ENCODE results near the gene SPA17. TPM values are rescaled to one million over a fixed set of nuclear protein-coding genes. Genes with fewer than 3 reads are reported as not detected.

SPA17 gene
- total and polyA plus RNA-seq, 5 donors from 2014 or later = 0.22 to 2.5 (median 1.1) TPM

DNA sequence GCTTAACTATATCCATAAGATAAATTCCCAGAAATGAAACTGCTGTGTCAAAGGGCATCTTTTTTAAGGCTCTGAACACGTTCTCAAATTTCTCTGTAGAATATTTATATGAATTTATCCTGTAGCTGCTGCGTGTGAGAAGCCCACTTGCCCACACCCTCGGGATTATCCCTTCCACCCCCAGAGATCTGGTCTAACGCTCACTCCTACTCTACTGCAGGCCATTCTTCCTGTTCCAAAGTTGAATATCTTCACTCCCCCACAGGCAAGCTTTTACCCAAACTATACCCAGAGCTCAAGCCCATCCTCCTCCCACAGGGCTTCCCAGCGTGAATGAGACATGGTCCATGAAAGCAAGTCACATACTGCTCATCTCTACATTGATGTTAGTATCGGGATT is 25.1 kb upstream of the SPA17 start:
- Histone ChIP-seq H3K4me3 (ENCODE audit: low read depth, low read length) (no peak overlapping the region), H3K27me3 (ENCODE audit: control insufficient read depth, insufficient read depth, low read length) (no peaks in the 10 kb centered on the region), H3K4me1 (ENCODE audit: control insufficient read depth, insufficient read depth, low read length, poor library complexity, severe bottlenecking) (no peaks in the 10 kb centered on the region), H3K36me3 (ENCODE audit: control insufficient read depth, insufficient read depth, low read length) (no peaks in the 10 kb centered on the region), H3K27ac (ENCODE audit: insufficient read depth, low read length, poor library complexity, severe bottlenecking) (no peak overlapping the region), H3K9me3 (ENCODE audit: control insufficient read depth in 2 of 2, low read length in 2 of 2) (no peaks in the 10 kb centered on the region)
- Mint-ChIP-seq H3K4me1 (no peaks in the 10 kb centered on the region), H3K27ac (no peak overlapping the region), H3K9me3 (peaks cover 0 to 2% (median 0%) of the 10 kb centered on the region in 7 donors), H3K27me3 (no peaks in the 10 kb centered on the region), H3K4me3 (no peak overlapping the region), H3K36me3 (peaks cover 22% of the 10 kb centered on the region)
- DNase-seq (no peak), ATAC-seq (ENCODE audit: low read depth in 2 of 2) (no peak)

GRCh38 chr11:124656774-124657630 is 16.7 kb upstream of the SPA17 start:
- H3K4me3 Mint-ChIP-seq = no peak overlapping the region
- no peak overlapping the region for H3K27ac Mint-ChIP-seq
- peaks cover 22% of the 10 kb centered on the region for H3K36me3 Mint-ChIP-seq
- Histone ChIP-seq H3K27me3 (ENCODE audit: control insufficient read depth, insufficient read depth, low read length) (no peaks in the 10 kb centered on the region), H3K36me3 (ENCODE audit: control insufficient read depth, insufficient read depth, low read length) (no peaks in the 10 kb centered on the region), H3K9me3 (ENCODE audit: control insufficient read depth in 2 of 2, low read length in 2 of 2) (no peaks in the 10 kb centered on the region), H3K4me1 (ENCODE audit: control insufficient read depth, insufficient read depth, low read length, poor library complexity, severe bottlenecking) (no peaks in the 10 kb centered on the region), H3K4me3 (ENCODE audit: low read depth, low read length) (no peak overlapping the region), H3K27ac (ENCODE audit: insufficient read depth, low read length, poor library complexity, severe bottlenecking) (no peak overlapping the region)
- no peaks in the 10 kb centered on the region for H3K27me3 Mint-ChIP-seq
- H3K4me1 Mint-ChIP-seq = no peaks in the 10 kb centered on the region
- ATAC-seq (ENCODE audit: low read depth in 2 of 2) = no peak
- DNase-seq = no peak
- peaks cover 0 to 2% (median 0%) of the 10 kb centered on the region in 7 donors for H3K9me3 Mint-ChIP-seq

- Histone ChIP-seq H3K9me3 (ENCODE audit: control insufficient read depth in 2 of 2, low read length in 2 of 2) (no peaks in the 10 kb centered on the region), H3K36me3 (ENCODE audit: control insufficient read depth, insufficient read depth, low read length) (no peaks in the 10 kb centered on the region), H3K4me3 (ENCODE audit: low read depth, low read length) (no peak overlapping the region), H3K4me1 (ENCODE audit: control insufficient read depth, insufficient read depth, low read length, poor library complexity, severe bottlenecking) (no peaks in the 10 kb centered on the region), H3K27me3 (ENCODE audit: control insufficient read depth, insufficient read depth, low read length) (no peaks in the 10 kb centered on the region), H3K27ac (ENCODE audit: insufficient read depth, low read length, poor library complexity, severe bottlenecking) (no peak overlapping the region)
- no peak for ATAC-seq (ENCODE audit: low read depth in 2 of 2)
- peaks cover 0 to 2% (median 0%) of the 10 kb centered on the region in 7 donors for H3K9me3 Mint-ChIP-seq
- DNase-seq = no peak
- H3K36me3 Mint-ChIP-seq = peaks cover 18% of the 10 kb centered on the region
- H3K27ac Mint-ChIP-seq = no peak overlapping the region
- no peaks in the 10 kb centered on the region for H3K4me1 Mint-ChIP-seq
- no peaks in the 10 kb centered on the region for H3K27me3 Mint-ChIP-seq
- H3K4me3 Mint-ChIP-seq = no peak overlapping the region
Measured at GRCh38 chr11:124657904-124658303, 15.8 kb upstream of the SPA17 start.

- no peaks in the 10 kb centered on the region for H3K27me3 ChIP-seq (ENCODE audit: control insufficient read depth, insufficient read depth, low read length)
- H3K27me3 Mint-ChIP-seq = no peaks in the 10 kb centered on the region
- H3K4me1 ChIP-seq (ENCODE audit: control insufficient read depth, insufficient read depth, low read length, poor library complexity, severe bottlenecking) = no peaks in the 10 kb centered on the region
- peaks cover 12% of the 10 kb centered on the region for H3K36me3 Mint-ChIP-seq
- H3K27ac Mint-ChIP-seq = no peak overlapping the region
- no peaks in the 10 kb centered on the region for H3K4me1 Mint-ChIP-seq
- H3K27ac ChIP-seq (ENCODE audit: insufficient read depth, low read length, poor library complexity, severe bottlenecking) = no peak overlapping the region
- DNase-seq (no peak), ATAC-seq (ENCODE audit: low read depth in 2 of 2) (no peak)
- H3K9me3 ChIP-seq (ENCODE audit: control insufficient read depth in 2 of 2, low read length in 2 of 2) = no peaks in the 10 kb centered on the region
- no peak overlapping the region for H3K4me3 ChIP-seq (ENCODE audit: low read depth, low read length)
- peaks cover 0 to under 1% (median 0%) of the 10 kb centered on the region in 7 donors for H3K9me3 Mint-ChIP-seq
- no peak overlapping the region for H3K4me3 Mint-ChIP-seq
- H3K36me3 ChIP-seq (ENCODE audit: control insufficient read depth, insufficient read depth, low read length) = no peaks in the 10 kb centered on the region
Measured at GRCh38 chr11:124658501-124658900, 15.2 kb upstream of the SPA17 start.

DNA sequence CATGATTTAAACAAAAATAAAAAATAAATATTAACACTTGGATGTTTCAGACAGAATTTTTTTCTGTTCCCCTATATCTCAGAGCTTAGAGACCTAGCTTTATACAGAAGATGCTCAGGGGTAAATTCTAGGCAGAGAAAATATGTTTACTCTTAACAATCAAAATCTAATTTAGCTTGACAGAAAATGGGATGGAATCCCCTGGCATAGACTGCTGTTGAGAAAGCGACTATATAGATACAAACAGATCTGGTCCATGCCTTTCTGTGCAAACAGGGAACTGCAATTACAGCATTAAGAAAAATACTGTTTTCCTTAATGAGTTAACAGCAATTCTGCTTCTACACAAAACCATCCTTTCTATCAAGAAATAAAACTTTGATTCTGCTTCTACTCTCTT is 14.7 kb upstream of the SPA17 start:
- Histone ChIP-seq H3K9me3 (ENCODE audit: control insufficient read depth in 2 of 2, low read length in 2 of 2) (no peaks in the 10 kb centered on the region), H3K27me3 (ENCODE audit: control insufficient read depth, insufficient read depth, low read length) (no peaks in the 10 kb centered on the region), H3K36me3 (ENCODE audit: control insufficient read depth, insufficient read depth, low read length) (no peaks in the 10 kb centered on the region), H3K4me1 (ENCODE audit: control insufficient read depth, insufficient read depth, low read length, poor library complexity, severe bottlenecking) (no peaks in the 10 kb centered on the region), H3K27ac (ENCODE audit: insufficient read depth, low read length, poor library complexity, severe bottlenecking) (no peak overlapping the region), H3K4me3 (ENCODE audit: low read depth, low read length) (no peak overlapping the region)
- no peak for ATAC-seq (ENCODE audit: low read depth in 2 of 2)
- Mint-ChIP-seq H3K4me3 (no peak overlapping the region), H3K9me3 (no peaks in the 10 kb centered on the region), H3K27ac (no peak overlapping the region), H3K4me1 (no peaks in the 10 kb centered on the region), H3K27me3 (no peaks in the 10 kb centered on the region), H3K36me3 (peaks cover 10% of the 10 kb centered on the region)
- no peak for DNase-seq

- no peak overlapping the region for H3K27ac ChIP-seq (ENCODE audit: insufficient read depth, low read length, poor library complexity, severe bottlenecking)
- no peaks in the 10 kb centered on the region for H3K4me1 ChIP-seq (ENCODE audit: control insufficient read depth, insufficient read depth, low read length, poor library complexity, severe bottlenecking)
- Mint-ChIP-seq H3K9me3 (no peaks in the 10 kb centered on the region), H3K27ac (no peak overlapping the region), H3K4me3 (no peak overlapping the region), H3K27me3 (no peaks in the 10 kb centered on the region), H3K36me3 (peaks cover 17% of the 10 kb centered on the region), H3K4me1 (no peaks in the 10 kb centered on the region)
- H3K36me3 ChIP-seq (ENCODE audit: control insufficient read depth, insufficient read depth, low read length) = no peaks in the 10 kb centered on the region
- H3K4me3 ChIP-seq (ENCODE audit: low read depth, low read length) = no peak overlapping the region
- DNase-seq (no peak), ATAC-seq (ENCODE audit: low read depth in 2 of 2) (no peak)
- H3K9me3 ChIP-seq (ENCODE audit: control insufficient read depth in 2 of 2, low read length in 2 of 2) = no peaks in the 10 kb centered on the region
- H3K27me3 ChIP-seq (ENCODE audit: control insufficient read depth, insufficient read depth, low read length) = no peaks in the 10 kb centered on the region
Measured at GRCh38 chr11:124661553-124661952, 12.2 kb upstream of the SPA17 start.

DNA sequence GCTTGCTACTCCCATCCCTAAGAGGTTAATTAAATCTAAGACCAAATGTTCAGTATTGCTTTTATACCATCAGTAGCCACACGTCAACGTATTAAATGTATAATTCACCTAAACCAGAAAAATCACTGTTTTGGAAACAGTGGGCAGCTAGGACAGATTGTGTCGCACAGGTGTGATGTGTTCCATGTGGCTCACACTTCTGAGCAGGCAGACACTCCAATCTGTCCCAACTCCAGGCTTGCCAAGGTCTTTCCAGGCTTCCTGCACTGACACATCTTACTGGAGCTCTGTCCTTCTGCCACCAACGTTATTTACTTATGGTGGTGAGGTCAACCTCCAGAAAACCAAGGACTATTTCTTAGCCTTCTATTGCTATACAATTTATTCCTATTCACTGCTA is 11.6 kb upstream of the SPA17 start:
- peaks cover 17% of the 10 kb centered on the region for H3K36me3 Mint-ChIP-seq
- no peaks in the 10 kb centered on the region for H3K27me3 ChIP-seq (ENCODE audit: control insufficient read depth, insufficient read depth, low read length)
- ATAC-seq (ENCODE audit: low read depth in 2 of 2) = no peak
- no peak for DNase-seq
- no peak overlapping the region for H3K27ac Mint-ChIP-seq
- H3K4me1 ChIP-seq (ENCODE audit: control insufficient read depth, insufficient read depth, low read length, poor library complexity, severe bottlenecking) = no peaks in the 10 kb centered on the region
- H3K36me3 ChIP-seq (ENCODE audit: control insufficient read depth, insufficient read depth, low read length) = no peaks in the 10 kb centered on the region
- no peaks in the 10 kb centered on the region for H3K9me3 Mint-ChIP-seq
- H3K9me3 ChIP-seq (ENCODE audit: control insufficient read depth in 2 of 2, low read length in 2 of 2) = no peaks in the 10 kb centered on the region
- H3K4me3 Mint-ChIP-seq = no peak overlapping the region
- no peaks in the 10 kb centered on the region for H3K27me3 Mint-ChIP-seq
- no peak overlapping the region for H3K4me3 ChIP-seq (ENCODE audit: low read depth, low read length)
- no peaks in the 10 kb centered on the region for H3K4me1 Mint-ChIP-seq
- no peak overlapping the region for H3K27ac ChIP-seq (ENCODE audit: insufficient read depth, low read length, poor library complexity, severe bottlenecking)

DNA sequence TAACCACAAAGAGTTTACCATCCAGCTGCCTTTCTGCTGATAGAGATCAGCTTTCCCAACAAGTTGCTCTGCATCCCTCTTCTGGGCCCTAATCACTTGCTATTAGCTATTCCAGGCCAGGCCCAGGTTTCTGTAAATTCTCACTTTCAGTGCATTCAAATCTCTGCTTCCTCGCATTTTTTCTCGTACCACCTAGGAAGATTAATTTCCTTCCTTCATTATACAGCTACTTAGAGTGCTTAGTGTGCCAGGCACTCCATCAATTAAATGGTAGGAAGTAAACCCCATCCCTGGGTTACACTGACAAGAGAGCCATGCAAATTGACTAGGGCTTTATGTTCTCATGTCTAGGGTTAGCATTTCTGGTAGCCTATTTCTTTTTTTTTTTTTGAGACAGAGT is 9.8 kb upstream of the SPA17 start:
- H3K27me3 Mint-ChIP-seq = no peaks in the 10 kb centered on the region
- Histone ChIP-seq H3K27me3 (ENCODE audit: control insufficient read depth, insufficient read depth, low read length) (no peaks in the 10 kb centered on the region), H3K4me1 (ENCODE audit: control insufficient read depth, insufficient read depth, low read length, poor library complexity, severe bottlenecking) (no peaks in the 10 kb centered on the region), H3K9me3 (ENCODE audit: control insufficient read depth in 2 of 2, low read length in 2 of 2) (no peaks in the 10 kb centered on the region), H3K4me3 (ENCODE audit: low read depth, low read length) (no peak overlapping the region), H3K36me3 (ENCODE audit: control insufficient read depth, insufficient read depth, low read length) (no peaks in the 10 kb centered on the region), H3K27ac (ENCODE audit: insufficient read depth, low read length, poor library complexity, severe bottlenecking) (no peak overlapping the region)
- H3K27ac Mint-ChIP-seq = no peak overlapping the region
- H3K4me3 Mint-ChIP-seq = no peak overlapping the region
- no peak for ATAC-seq (ENCODE audit: low read depth in 2 of 2)
- H3K4me1 Mint-ChIP-seq = no peaks in the 10 kb centered on the region
- no peak for DNase-seq
- peaks cover 11% of the 10 kb centered on the region for H3K36me3 Mint-ChIP-seq
- H3K9me3 Mint-ChIP-seq = no peaks in the 10 kb centered on the region

Measured in CD4-positive, CD25-positive, alpha-beta regulatory T cell (primary cell).